Ovary (tissue), 10 donors: ENCODE measurements around the gene TFF3. TPM values are rescaled to one million over a fixed set of nuclear protein-coding genes. Genes with fewer than 3 reads are reported as not detected.

Experiments
- DNase-seq, 5 donors: peaks; one replicate each; pipeline ENCODE4 v3.0.0-alpha.2; 2019 to 2020
- H3K27ac ChIP-seq, 2 donors: fragments of 200-600 bp; one replicate each; pipeline versions ENCODE4 v1.5.1 to v1.8.0; 2019 to 2022
- H3K27me3 ChIP-seq: fragments of 200-600 bp; one replicate; pipeline ENCODE4 v1.8.0; 2022
- H3K36me3 ChIP-seq: fragments of 200-600 bp; sonication (generic); one replicate; pipeline ENCODE4 v1.5.1; 2019
- H3K4me1 ChIP-seq: one replicate; pipeline ENCODE4 v1.8.1; 2013; ENCODE audit warnings: mild to moderate bottlenecking, moderate library complexity; ENCODE audit not compliant: insufficient read depth
- H3K4me3 ChIP-seq: fragments of 200-600 bp; sonication (generic); one replicate; pipeline ENCODE4 v1.5.1; 2017
- H3K9me3 ChIP-seq, 2 donors: fragments of 200-600 bp in 1 of 2; sonication (generic) in 1 of 2; one replicate each; pipeline versions ENCODE4 v1.5.1 to v1.8.1; 2013 to 2019; ENCODE audit warnings: mild to moderate bottlenecking in 1 of 2, moderate library complexity in 1 of 2
- EP300 ChIP-seq: sonication (generic); formaldehyde crosslinking; IDR thresholded peaks from one replicate; pipeline ENCODE4 v1.6.1; 2017; ENCODE audit warnings: antibody characterized with exemption
- POLR2A ChIP-seq: fragments of 450-650 bp; IDR thresholded peaks from one replicate; pipeline ENCODE4 v1.6.1; 2017; ENCODE audit warnings: antibody characterized with exemption, mild to moderate bottlenecking, moderate library complexity
- WGBS, 3 donors: extraction: QIAGEN DNeasy Blood & Tissue Kit in 1 of 3; methylation state at CpG; one replicate each; pipeline versions ENCODE4 v1.1.5 to v1.1.7; 2013 to 2017; 5-methylcytosine and 5-hydroxymethylcytosine counted together
- intact Hi-C, 4 donors: fragments of 100-400 bp; cut with DNase I; formaldehyde crosslinking; loops; one replicate each; pipeline versions ENCODE4 v1.11.0 to v1.15.1; 2022 to 2023
- long read RNA-seq, 3 donors: library from polyadenylated mRNA in 2 of 3; unstranded in 2 of 3; transcript quantifications; one replicate each; pipeline ENCODE4 v2.0.0 and lab custom pipeline, GENCODE V29; 2021 to 2026
- polyA plus RNA-seq, 2 donors: library from polyadenylated mRNA; stranded (reverse); fragments of 200-250 nt in 1 of 2; fragments of 350-450 nt in 1 of 2; fragmentation: Illumina TruSeq in 1 of 2; extraction: RNeasy Lipid Tissue Mini Kit (QIAGEN cat#74804) in 1 of 2; gene quantifications; one replicate each; pipeline ENCODE4 v1.2.3, GENCODE V29; 2013 to 2014
- total RNA-seq, 7 donors: library from RNA; depleted of rRNA in 2 of 7; stranded (reverse); fragments of >200 nt in 2 of 7; fragmentation: NEBNext Ultra II Directional in 3 of 7; extraction: Animal tissue kit (Norgen Biotek cat#: 25700) in 3 of 7; gene quantifications; one replicate each; pipeline versions ENCODE4 v1.1.0 to v1.2.4, GENCODE V29; 2016 to 2023
- TF ChIP-seq, protein P1 (sequence below), 3 donors: fragments of 450-650 bp in 2 of 3; fragments of 200-600 bp in 1 of 3; IDR thresholded peaks; one replicate each; pipeline versions ENCODE4 v1.5.1 to v1.8.0; 2016 to 2022; ENCODE audit warnings: antibody characterized with exemption in 3 of 3, mild to moderate bottlenecking in 1 of 3
- donor health status: DM: no; HTN: no; CAD: no; lungs with moderate emphysema.
- donor health status: DM: no; HTN: no; CAD: no.
- donor health status: Bipolar disorder and iron deficiency.
- donor health status: DM: yes; HTN: yes; CAD: no.
- donor health status: DM: no; HTN: no; CAD: no.
- donor health status: DM: yes; HTN: yes; CAD: no.

The TFF3 gene, protein sequence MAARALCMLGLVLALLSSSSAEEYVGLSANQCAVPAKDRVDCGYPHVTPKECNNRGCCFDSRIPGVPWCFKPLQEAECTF
- total RNA-seq (100 to 1,000 TPM in 1 of 7 donors, 10 to 100 TPM in 2, 1 to 10 TPM in 3, not detected in 1; 1.9 to 131 (median 11.0) TPM), polyA plus RNA-seq (10 to 100 TPM in 1 of 2 donors, 1 to 10 TPM in 1; 1.3 to 17.1 TPM)
- long read RNA-seq, donor 1, partial matches to known transcripts, result 0 of 2 reads
- long read RNA-seq, donor 1, other reads (novel, unspliced or antisense), result 0 of 2 reads
- long read RNA-seq, donor 2, transcript TFF3-204 (3 exons, 1,109 nt), result major isoform, 5 of 5 reads
- long read RNA-seq, donor 2, partial matches to known transcripts, result 0 of 5 reads
- long read RNA-seq, donor 2, other reads (novel, unspliced or antisense), result 0 of 5 reads
- long read RNA-seq, donor 3, transcript TFF3-204 (3 exons, 1,109 nt), result major isoform, 9 of 10 reads
- long read RNA-seq, donor 3, partial matches to known transcripts, result 0 of 10 reads
- long read RNA-seq, donor 3, other reads (novel, unspliced or antisense), result 0 of 10 reads

- WGBS, 3 donors, result 32 to 46% (median 45%) methylated on average over 15 of the region's 15 CpGs
- no peaks in the 10 kb centered on the region for H3K9me3 ChIP-seq
- no peak within 1 kb of the TSS for H3K4me3 ChIP-seq
- no peak within 1 kb of the TSS for H3K27ac ChIP-seq
- H3K36me3 ChIP-seq, result no peaks in the 10 kb centered on the region
- no peak for DNase-seq
- TF ChIP-seq POLR2A (no peak), EP300 (no peak)
- TF ChIP-seq, protein P1, sequence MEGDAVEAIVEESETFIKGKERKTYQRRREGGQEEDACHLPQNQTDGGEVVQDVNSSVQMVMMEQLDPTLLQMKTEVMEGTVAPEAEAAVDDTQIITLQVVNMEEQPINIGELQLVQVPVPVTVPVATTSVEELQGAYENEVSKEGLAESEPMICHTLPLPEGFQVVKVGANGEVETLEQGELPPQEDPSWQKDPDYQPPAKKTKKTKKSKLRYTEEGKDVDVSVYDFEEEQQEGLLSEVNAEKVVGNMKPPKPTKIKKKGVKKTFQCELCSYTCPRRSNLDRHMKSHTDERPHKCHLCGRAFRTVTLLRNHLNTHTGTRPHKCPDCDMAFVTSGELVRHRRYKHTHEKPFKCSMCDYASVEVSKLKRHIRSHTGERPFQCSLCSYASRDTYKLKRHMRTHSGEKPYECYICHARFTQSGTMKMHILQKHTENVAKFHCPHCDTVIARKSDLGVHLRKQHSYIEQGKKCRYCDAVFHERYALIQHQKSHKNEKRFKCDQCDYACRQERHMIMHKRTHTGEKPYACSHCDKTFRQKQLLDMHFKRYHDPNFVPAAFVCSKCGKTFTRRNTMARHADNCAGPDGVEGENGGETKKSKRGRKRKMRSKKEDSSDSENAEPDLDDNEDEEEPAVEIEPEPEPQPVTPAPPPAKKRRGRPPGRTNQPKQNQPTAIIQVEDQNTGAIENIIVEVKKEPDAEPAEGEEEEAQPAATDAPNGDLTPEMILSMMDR (IDR thresholded peaks at IDR 0.05), result no peak
- peaks cover 1% of the 10 kb centered on the region for H3K4me1 ChIP-seq
- no peaks in the 10 kb centered on the region for H3K27me3 ChIP-seq
- intact Hi-C loops, result no loop called here
Measured at GRCh38 chr21:42315296-42315891, at the start of gene TFF3. Gene TFF3, minus strand, starts transcription at chr21:42315409. Its CDS starts 35 bp downstream, at chr21:42315374.

DNA sequence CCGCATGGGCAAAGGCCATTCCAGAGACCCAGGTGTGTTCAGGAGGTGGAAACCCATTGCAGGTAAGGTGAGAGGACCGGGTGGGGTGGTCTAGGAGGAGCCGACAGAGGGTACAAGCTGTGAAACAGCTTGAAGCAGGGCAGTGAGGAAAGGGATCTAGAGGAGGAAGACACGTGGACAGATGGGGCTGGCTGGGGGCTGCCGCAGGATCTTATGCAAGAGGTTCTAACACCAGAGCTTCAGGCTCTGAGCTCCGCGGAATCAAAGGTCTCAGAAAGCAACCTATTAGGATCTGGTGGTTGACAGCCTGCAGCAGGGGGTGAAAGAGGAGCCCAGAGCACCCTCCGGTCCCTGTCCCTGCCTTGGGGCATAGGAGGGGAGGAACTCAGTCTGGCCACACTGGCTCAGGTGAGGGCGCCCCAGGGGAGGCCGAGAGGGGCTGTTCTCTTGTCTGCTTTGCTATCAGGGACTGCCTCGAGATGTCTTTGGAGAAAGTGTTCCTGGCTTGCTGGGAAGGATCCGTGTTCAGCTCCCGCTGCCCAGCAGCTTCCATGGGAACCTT, 49.2 kb upstream of the TFF3 start:
- H3K4me3 ChIP-seq, result no peak overlapping the region
- WGBS, 3 donors, result 73 to 76% (median 75%) methylated on average over 13 of the region's 13 CpGs
- H3K9me3 ChIP-seq, result no peaks in the 10 kb centered on the region
- no peak overlapping the region for H3K27ac ChIP-seq
- no peaks in the 10 kb centered on the region for H3K27me3 ChIP-seq
- TF ChIP-seq POLR2A (no peak), EP300 (no peak)
- TF ChIP-seq, protein P1 (IDR thresholded peaks at IDR 0.05), result no peak
- no peaks in the 10 kb centered on the region for H3K36me3 ChIP-seq
- H3K4me1 ChIP-seq, result no peaks in the 10 kb centered on the region
- no peak for DNase-seq
- intact Hi-C loops, result no loop called here

GRCh38 chr21:42363312-42363711, 48.1 kb upstream of the TFF3 start:
- H3K27me3 ChIP-seq, result no peaks in the 10 kb centered on the region
- 75 to 81% (median 79%) methylated on average over 8 of the region's 8 CpGs for WGBS, 3 donors
- intact Hi-C loops, result no loop called here
- no peak overlapping the region for H3K27ac ChIP-seq
- H3K36me3 ChIP-seq, result no peaks in the 10 kb centered on the region
- no peak for TF ChIP-seq EP300
- no peak for TF ChIP-seq POLR2A
- TF ChIP-seq, protein P1 (IDR thresholded peaks at IDR 0.05), result no peak
- H3K4me1 ChIP-seq, result no peaks in the 10 kb centered on the region
- H3K9me3 ChIP-seq, result no peaks in the 10 kb centered on the region
- no peak overlapping the region for H3K4me3 ChIP-seq
- no peak for DNase-seq

GRCh38 chr21:42362700-42363099, 47.5 kb upstream of the TFF3 start:
- 58 to 75% (median 61%) methylated on average over 9 of the region's 9 CpGs for WGBS, 3 donors
- no peaks in the 10 kb centered on the region for H3K27me3 ChIP-seq
- no peak for DNase-seq

More at GRCh38 chr21:42362700-42363099, 47.5 kb upstream of the TFF3 start:
- H3K36me3 ChIP-seq, result no peaks in the 10 kb centered on the region
- no peaks in the 10 kb centered on the region for H3K9me3 ChIP-seq
- H3K4me3 ChIP-seq, result no peak overlapping the region
- no peak for TF ChIP-seq EP300
- TF ChIP-seq, protein P1 (IDR thresholded peaks at IDR 0.05), result no peak
- no peak for TF ChIP-seq POLR2A
- H3K4me1 ChIP-seq, result no peaks in the 10 kb centered on the region
- intact Hi-C loops, result no loop called here
- no peak overlapping the region for H3K27ac ChIP-seq
